ENCODE data around the gene RBM33. TPM values are rescaled to one million over a fixed set of nuclear protein-coding genes. Genes with fewer than 3 reads are reported as not detected.

Gene RBM33
- polyA plus RNA-seq, 3 donors = 15.0 to 27.7 (median 22.2) TPM

DNA sequence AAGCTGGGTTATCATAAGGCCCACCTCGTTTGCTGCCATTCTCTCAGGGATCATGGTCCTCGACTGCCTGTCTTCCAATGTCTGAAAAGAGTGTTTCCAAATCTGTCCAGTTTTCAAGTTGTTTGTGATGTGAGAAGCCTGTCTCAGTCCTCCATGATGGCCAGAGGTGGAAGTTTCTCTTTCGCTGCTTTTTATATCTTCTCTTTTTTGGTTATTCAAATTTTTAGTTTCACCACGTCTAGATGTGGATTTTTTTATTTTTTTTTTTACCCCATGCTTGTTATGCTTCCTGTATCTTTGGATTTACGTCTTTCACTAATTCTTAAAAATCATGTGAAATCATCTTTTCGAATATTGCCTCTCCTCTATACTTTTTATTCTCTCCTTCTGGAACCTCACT, 6.1 kb upstream of the RBM33 start:
- H3K4me2 ChIP-seq (replicated peaks; ENCODE audit: extremely low read depth, low read length, poor library complexity, severe bottlenecking) = no peak overlapping the region
- no peak overlapping the region for H3K4me3 Mint-ChIP-seq
- H3K9me3 ChIP-seq (replicated peaks in 1 of 2; ENCODE audit: control insufficient read depth in 1 of 2, insufficient read depth in 1 of 2, low read length in 2 of 2) = peaks cover 24 to 41% of the 10 kb centered on the region in 2 donors
- no peak overlapping the region for H3K27ac ChIP-seq (ENCODE audit: low read depth in 1 of 2, low read length in 2 of 2)
- intact Hi-C loops (cut with micrococcal nuclease) = loop anchor here in 1 of 2 donors (2.0 kb wide), 1 partner anchor 32 kb away; no protein-coding TSS in a partner anchor
- H3K36me3 ChIP-seq (replicated peaks in 1 of 2; ENCODE audit: control insufficient read depth in 1 of 2, insufficient read depth in 2 of 2, low read length in 2 of 2) = peaks cover 6 to 21% of the 10 kb centered on the region in 2 donors
- peaks cover 35 to 54% (median 49%) of the 10 kb centered on the region in 7 donors for H3K9me3 Mint-ChIP-seq
- H3K9ac ChIP-seq (ENCODE audit: insufficient read depth, low read length, poor library complexity, severe bottlenecking) = no peak overlapping the region
- H3K4me3 ChIP-seq (replicated peaks in 1 of 3; ENCODE audit: low read depth in 2 of 3, low read length in 3 of 3) = no peak overlapping the region
- no peak for DNase-seq
- H3K36me3 Mint-ChIP-seq = peaks cover 24 to 29% of the 10 kb centered on the region in 2 donors
- TF ChIP-seq, protein P1, sequence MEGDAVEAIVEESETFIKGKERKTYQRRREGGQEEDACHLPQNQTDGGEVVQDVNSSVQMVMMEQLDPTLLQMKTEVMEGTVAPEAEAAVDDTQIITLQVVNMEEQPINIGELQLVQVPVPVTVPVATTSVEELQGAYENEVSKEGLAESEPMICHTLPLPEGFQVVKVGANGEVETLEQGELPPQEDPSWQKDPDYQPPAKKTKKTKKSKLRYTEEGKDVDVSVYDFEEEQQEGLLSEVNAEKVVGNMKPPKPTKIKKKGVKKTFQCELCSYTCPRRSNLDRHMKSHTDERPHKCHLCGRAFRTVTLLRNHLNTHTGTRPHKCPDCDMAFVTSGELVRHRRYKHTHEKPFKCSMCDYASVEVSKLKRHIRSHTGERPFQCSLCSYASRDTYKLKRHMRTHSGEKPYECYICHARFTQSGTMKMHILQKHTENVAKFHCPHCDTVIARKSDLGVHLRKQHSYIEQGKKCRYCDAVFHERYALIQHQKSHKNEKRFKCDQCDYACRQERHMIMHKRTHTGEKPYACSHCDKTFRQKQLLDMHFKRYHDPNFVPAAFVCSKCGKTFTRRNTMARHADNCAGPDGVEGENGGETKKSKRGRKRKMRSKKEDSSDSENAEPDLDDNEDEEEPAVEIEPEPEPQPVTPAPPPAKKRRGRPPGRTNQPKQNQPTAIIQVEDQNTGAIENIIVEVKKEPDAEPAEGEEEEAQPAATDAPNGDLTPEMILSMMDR (IDR thresholded peaks at IDR 0.05) = no peak
- peaks cover 1 to 3% of the 10 kb centered on the region in 2 donors for H3K4me1 ChIP-seq (ENCODE audit: control insufficient read depth in 1 of 2, insufficient read depth in 2 of 2, low read length in 2 of 2)
- no peaks in the 10 kb centered on the region for H4K20me1 ChIP-seq (ENCODE audit: insufficient read depth, low read length)
- no CpG with 5 or more reads among the region's 6 CpGs for WGBS (ENCODE audit: insufficient coverage)
- H3K79me2 ChIP-seq (ENCODE audit: insufficient read depth, low read length) = peaks cover 1% of the 10 kb centered on the region
- no peak overlapping the region for H2AFZ ChIP-seq (ENCODE audit: insufficient read depth, low read depth, low read length, poor library complexity, severe bottlenecking)
- peaks cover 2 to 11% (median 6%) of the 10 kb centered on the region in 3 donors for H3K27me3 Mint-ChIP-seq (ENCODE audit: low read depth in 3 of 3)
- peaks cover 0 to 2% of the 10 kb centered on the region in 2 donors for H3K27me3 ChIP-seq (ENCODE audit: control insufficient read depth in 2 of 2, insufficient read depth in 2 of 2, low read length in 2 of 2)
- H3K27ac Mint-ChIP-seq = no peak overlapping the region
- H3K4me1 Mint-ChIP-seq = peaks cover 2% of the 10 kb centered on the region

DNA sequence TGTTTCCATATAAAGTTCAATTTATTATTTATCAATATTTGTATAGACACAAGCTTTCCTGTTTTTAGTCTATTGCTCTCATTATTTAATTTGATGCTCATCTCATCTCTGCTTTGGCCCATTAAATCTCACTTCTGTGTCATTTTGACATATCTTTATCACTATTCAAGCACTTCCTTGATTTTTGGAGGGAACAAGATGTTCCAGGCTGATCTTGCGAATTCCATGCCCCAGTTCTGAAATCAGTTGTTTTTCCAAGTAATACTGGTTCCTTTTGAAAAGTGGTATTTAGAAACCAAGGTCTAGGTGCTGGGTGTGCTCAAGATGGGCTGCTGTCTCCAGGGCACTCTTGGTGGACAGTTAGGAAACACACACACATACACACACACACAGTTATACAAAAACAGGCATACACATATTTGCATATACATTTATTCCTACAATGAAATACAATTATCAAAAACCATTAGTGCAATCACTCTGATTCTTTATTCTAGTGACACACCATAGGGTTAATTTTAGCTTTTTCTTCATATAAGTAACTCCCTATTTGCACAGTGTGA, 4.4 kb upstream of the RBM33 start:
- H3K27ac ChIP-seq (ENCODE audit: low read depth in 1 of 2, low read length in 2 of 2) = no peak overlapping the region
- Mint-ChIP-seq H3K4me3 (no peak overlapping the region), H3K4me1 (peaks cover 6% of the 10 kb centered on the region), H3K9me3 (peaks cover 30 to 49% (median 41%) of the 10 kb centered on the region in 7 donors), H3K27me3 (ENCODE audit: low read depth in 3 of 3) (peaks cover 0 to 4% (median 3%) of the 10 kb centered on the region in 3 donors), H3K36me3 (peaks cover 24 to 29% of the 10 kb centered on the region in 2 donors), H3K27ac (no peak overlapping the region)
- 80% methylated on average over 1 of the region's 1 CpG for WGBS (ENCODE audit: insufficient coverage)
- H3K9me3 ChIP-seq (replicated peaks in 1 of 2; ENCODE audit: control insufficient read depth in 1 of 2, insufficient read depth in 1 of 2, low read length in 2 of 2) = peaks cover 21 to 41% of the 10 kb centered on the region in 2 donors
- TF ChIP-seq, protein P1 (IDR thresholded peaks at IDR 0.05) = no peak
- peaks cover 18% of the 10 kb centered on the region for H3K79me2 ChIP-seq (ENCODE audit: insufficient read depth, low read length)
- H3K36me3 ChIP-seq (replicated peaks in 1 of 2; ENCODE audit: control insufficient read depth in 1 of 2, insufficient read depth in 2 of 2, low read length in 2 of 2) = peaks cover 6 to 21% of the 10 kb centered on the region in 2 donors
- peaks cover 0 to 2% of the 10 kb centered on the region in 2 donors for H3K27me3 ChIP-seq (ENCODE audit: control insufficient read depth in 2 of 2, insufficient read depth in 2 of 2, low read length in 2 of 2)
- no peak overlapping the region for H3K4me2 ChIP-seq (replicated peaks; ENCODE audit: extremely low read depth, low read length, poor library complexity, severe bottlenecking)
- no peak overlapping the region for H3K4me3 ChIP-seq (replicated peaks in 1 of 3; ENCODE audit: low read depth in 2 of 3, low read length in 3 of 3)
- H3K9ac ChIP-seq (ENCODE audit: insufficient read depth, low read length, poor library complexity, severe bottlenecking) = no peak overlapping the region
- no peak for DNase-seq
- no peaks in the 10 kb centered on the region for H4K20me1 ChIP-seq (ENCODE audit: insufficient read depth, low read length)
- H3K4me1 ChIP-seq (ENCODE audit: control insufficient read depth in 1 of 2, insufficient read depth in 2 of 2, low read length in 2 of 2) = peaks cover 5 to 8% of the 10 kb centered on the region in 2 donors
- intact Hi-C loops (cut with micrococcal nuclease) = loop anchor here (2.0 to 10.0 kb wide), 3 partner anchors 33 to 48 kb away; no protein-coding TSS in a partner anchor
- H2AFZ ChIP-seq (ENCODE audit: insufficient read depth, low read depth, low read length, poor library complexity, severe bottlenecking) = no peak overlapping the region
